Endothelial cell of umbilical vein (primary cell): ENCODE results near the gene PGS1. TPM values are rescaled to one million over a fixed set of nuclear protein-coding genes. Genes with fewer than 3 reads are reported as not detected.

Source experiments
- BruUV-seq: library from RNA; stranded (reverse); fragments of 400-500 nt; replicated peaks from 2 replicates; lab custom pipeline; 2021; lab: Mats Ljungman, UMichigan
- CTCF ChIA-PET: fragments of 300-600, 350-600 bp; sonication (Branson Sonifier 250); formaldehyde crosslinking; loops from one replicate; lab custom pipeline; 2021; ENCODE audit warnings: antibody characterized with exemption, inconsistent platforms; lab: Charles Lee
- POLR2A ChIA-PET: fragments of 300-600, 350-600 bp; sonication (Branson Sonifier 250); formaldehyde crosslinking; loops from one replicate; lab custom pipeline; 2021; ENCODE audit warnings: antibody characterized with exemption, inconsistent platforms; lab: Charles Lee
- DNase-seq: peaks from one replicate; pipeline ENCODE4 v3.0.0-alpha.2; 2011; ENCODE audit warnings: low read depth, low spot score
- FAIRE-seq: peaks from 2 replicates; lab custom pipeline; 2011; peaks lifted over from hg19 to GRCh38; lab: Jason Lieb, UNC
- H2AFZ ChIP-seq: 2 replicates; pipeline ENCODE4 v1.6.0; 2012; ENCODE audit warnings: low read depth, low read length, control low read depth, inconsistent platforms
- H3K27ac ChIP-seq: 2 replicates; pipeline ENCODE4 v1.5.1; 2011; ENCODE audit warnings: low read depth, mild to moderate bottlenecking, control low read depth, low read length, moderate library complexity; ENCODE audit not compliant: insufficient read depth
- H3K27me3 ChIP-seq, 2 experiments: 2 replicates each; pipeline versions ENCODE4 v1.6.0 to v1.6.1; 2011; ENCODE audit warnings: low read length in 2 of 2, mixed read lengths in 1 of 2; ENCODE audit not compliant: control insufficient read depth in 2 of 2, insufficient read depth in 2 of 2
- H3K36me3 ChIP-seq, 2 experiments: 2 replicates in 1 of 2; 3 replicates in 1 of 2; pipeline ENCODE4 v1.5.1; 2011; ENCODE audit warnings: low read length in 2 of 2, mild to moderate bottlenecking in 1 of 2, moderate library complexity in 1 of 2; ENCODE audit not compliant: control insufficient read depth in 2 of 2, insufficient read depth in 2 of 2; ENCODE audit errors: extremely low read depth in 1 of 2
- H3K4me1 ChIP-seq: 3 replicates; pipeline ENCODE4 v1.5.1; 2011; ENCODE audit warnings: mild to moderate bottlenecking, low read length; ENCODE audit not compliant: control insufficient read depth, insufficient read depth; ENCODE audit errors: extremely low read depth
- H3K4me2 ChIP-seq: 2 replicates; pipeline ENCODE4 v1.6.1; 2011; ENCODE audit warnings: low read length, control low read depth, mixed read lengths; ENCODE audit not compliant: insufficient read depth
- H3K4me3 ChIP-seq, 3 experiments: fragments of 200-600 bp in 1 of 3; sonication (generic), shearing (Covaris generic) in 1 of 3; replicated peaks in 1 of 3; 2 replicates each; pipeline ENCODE4 v1.5.1; 2011 to 2016; ENCODE audit warnings: control low read depth in 3 of 3, low read length in 3 of 3, mild to moderate bottlenecking in 2 of 3, inconsistent platforms in 1 of 3, low read depth in 1 of 3, moderate library complexity in 1 of 3; ENCODE audit not compliant: insufficient read depth in 1 of 3
- H3K79me2 ChIP-seq: 2 replicates; pipeline ENCODE4 v1.6.0; 2012; ENCODE audit warnings: low read length, inconsistent platforms; ENCODE audit not compliant: control insufficient read depth, insufficient read depth
- H3K9ac ChIP-seq: replicated peaks from 2 replicates; pipeline ENCODE3; 2011; ENCODE audit warnings: low read length, control low read depth; ENCODE audit not compliant: insufficient read depth; ENCODE audit errors: extremely low read depth
- H3K9me1 ChIP-seq: replicated peaks from 3 replicates; pipeline ENCODE4 v1.6.0; 2011; ENCODE audit warnings: mild to moderate bottlenecking, low read length; ENCODE audit not compliant: control insufficient read depth, insufficient read depth; ENCODE audit errors: extremely low read depth
- H3K9me3 ChIP-seq: replicated peaks from 2 replicates; pipeline ENCODE4 v1.5.1; 2012; ENCODE audit warnings: low read length, inconsistent platforms; ENCODE audit not compliant: control insufficient read depth, insufficient read depth
- H4K20me1 ChIP-seq: replicated peaks from 2 replicates; pipeline ENCODE3; 2011; ENCODE audit warnings: mild to moderate bottlenecking, low read length; ENCODE audit not compliant: control insufficient read depth, insufficient read depth; ENCODE audit errors: extremely low read depth
- EZH2 ChIP-seq: IDR thresholded peaks from 2 replicates; pipeline ENCODE4 v1.6.1; 2012; ENCODE audit warnings: borderline replicate concordance, low read depth, mild to moderate bottlenecking, moderate library complexity, low read length, inconsistent platforms; ENCODE audit not compliant: severe bottlenecking
- FOS ChIP-seq: IDR thresholded peaks from 2 replicates; pipeline ENCODE4 v1.6.1; 2011; ENCODE audit warnings: mild to moderate bottlenecking, low read length, moderate library complexity, borderline replicate concordance; ENCODE audit not compliant: insufficient read depth
- GATA2 ChIP-seq: IDR thresholded peaks from 2 replicates; pipeline ENCODE4 v1.7.0; 2011; ENCODE audit warnings: low read depth, mild to moderate bottlenecking, moderate library complexity, mixed read lengths, low read length; ENCODE audit not compliant: insufficient read length, insufficient read depth
- JUN ChIP-seq: IDR thresholded peaks from 2 replicates; pipeline ENCODE4 v1.6.1; 2011; ENCODE audit warnings: borderline replicate concordance, low read depth; ENCODE audit not compliant: insufficient read length, insufficient read depth
- MAX ChIP-seq: IDR thresholded peaks from 2 replicates; pipeline ENCODE4 v1.6.1; 2011; ENCODE audit not compliant: insufficient read depth, insufficient read length
- MYC ChIP-seq: IDR thresholded peaks from one replicate; pipeline ENCODE4 v1.6.1; 2011; ENCODE audit warnings: mild to moderate bottlenecking, low read depth, low read length
- POLR2A ChIP-seq: IDR thresholded peaks from 2 replicates; pipeline ENCODE4 v1.6.1; 2012; ENCODE audit warnings: low read depth, mild to moderate bottlenecking, control low read depth, low read length
- POLR2AphosphoS5 ChIP-seq: IDR thresholded peaks from 2 replicates; pipeline ENCODE4 v1.6.1; 2012; ENCODE audit warnings: low read depth, mild to moderate bottlenecking, control low read depth, low read length, moderate library complexity; ENCODE audit not compliant: insufficient read depth
- dilution Hi-C: fragments of 300-500 bp; cut with MboI; formaldehyde crosslinking; loops from one replicate; pipeline ENCODE4 v1.15.0; 2019; ENCODE audit warnings: low sequenced_read_pairs; ENCODE audit not compliant: extremely low pct_ligation_motif_present
- intact Hi-C: fragments of 100-400 bp; cut with micrococcal nuclease; formaldehyde crosslinking; loops from one replicate; pipeline ENCODE4 v1.10.0; 2022
- polyA plus RNA-seq, 4 experiments: library from polyadenylated mRNA; depleted of rRNA in 3 of 4; stranded (reverse) in 3 of 4; unstranded in 1 of 4; fragments of >200 nt; gene quantifications; 2 replicates each; pipeline versions ENCODE4 v1.2.1 to v1.2.3, GENCODE V29; 2011 to 2012; ENCODE audit warnings: missing spikeins in 1 of 4
- total RNA-seq: library from RNA; stranded (reverse); gene quantifications from 2 replicates; pipeline ENCODE4 v1.2.3, GENCODE V29; 2021
- TF ChIP-seq, protein P1 (sequence below), 2 donors: IDR thresholded peaks; 1 replicate in 1 of 2; 2 replicates in 1 of 2; pipeline ENCODE4 v1.5.1; 2011; ENCODE audit warnings: low read length in 2 of 2, mild to moderate bottlenecking in 2 of 2, moderate library complexity in 2 of 2, control low read depth in 1 of 2, inconsistent platforms in 1 of 2, low read depth in 1 of 2; ENCODE audit not compliant: insufficient read depth in 1 of 2; ENCODE audit errors: extremely low read depth in 1 of 2

Gene PGS1
- total and polyA plus RNA-seq, 2 donors (not counting 3 experiments of a cell fraction or from before 2014, with no cell fraction given): 50.8 to 66.0 TPM

DNA sequence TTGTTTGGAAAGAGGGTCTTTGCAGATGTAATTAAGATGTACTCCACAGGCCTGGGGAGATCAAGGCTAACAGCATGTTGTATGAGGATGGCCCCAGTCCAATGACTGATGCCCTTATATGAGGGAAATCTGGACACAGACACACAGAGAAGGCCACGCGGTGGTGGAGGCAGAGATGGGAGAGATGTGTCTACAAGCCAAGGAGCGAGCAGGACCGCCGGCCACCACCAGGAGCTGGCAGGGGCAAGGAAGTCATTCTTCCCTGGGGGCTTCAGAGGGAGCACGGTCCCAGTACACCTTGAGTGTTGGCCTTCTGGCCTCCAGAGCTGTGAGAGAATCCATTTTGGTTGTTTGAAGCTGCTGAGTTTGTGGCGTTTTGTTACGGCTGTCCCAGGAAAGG lies 33.3 kb upstream of the PGS1 start:
- TF ChIP-seq GATA2 (no peak), EZH2 (no peak), MYC (no peak), POLR2A (no peak), POLR2AphosphoS5 (no peak), FOS (no peak), JUN (no peak), MAX (no peak)
- TF ChIP-seq, protein P1, sequence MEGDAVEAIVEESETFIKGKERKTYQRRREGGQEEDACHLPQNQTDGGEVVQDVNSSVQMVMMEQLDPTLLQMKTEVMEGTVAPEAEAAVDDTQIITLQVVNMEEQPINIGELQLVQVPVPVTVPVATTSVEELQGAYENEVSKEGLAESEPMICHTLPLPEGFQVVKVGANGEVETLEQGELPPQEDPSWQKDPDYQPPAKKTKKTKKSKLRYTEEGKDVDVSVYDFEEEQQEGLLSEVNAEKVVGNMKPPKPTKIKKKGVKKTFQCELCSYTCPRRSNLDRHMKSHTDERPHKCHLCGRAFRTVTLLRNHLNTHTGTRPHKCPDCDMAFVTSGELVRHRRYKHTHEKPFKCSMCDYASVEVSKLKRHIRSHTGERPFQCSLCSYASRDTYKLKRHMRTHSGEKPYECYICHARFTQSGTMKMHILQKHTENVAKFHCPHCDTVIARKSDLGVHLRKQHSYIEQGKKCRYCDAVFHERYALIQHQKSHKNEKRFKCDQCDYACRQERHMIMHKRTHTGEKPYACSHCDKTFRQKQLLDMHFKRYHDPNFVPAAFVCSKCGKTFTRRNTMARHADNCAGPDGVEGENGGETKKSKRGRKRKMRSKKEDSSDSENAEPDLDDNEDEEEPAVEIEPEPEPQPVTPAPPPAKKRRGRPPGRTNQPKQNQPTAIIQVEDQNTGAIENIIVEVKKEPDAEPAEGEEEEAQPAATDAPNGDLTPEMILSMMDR (IDR thresholded peaks at IDR 0.05; ENCODE audit: extremely low read depth in 1 of 2, insufficient read depth in 1 of 2, low read depth in 1 of 2, low read length in 2 of 2): no peak
- DNase-seq (no peak), FAIRE-seq (no peak)
- Histone ChIP-seq H2AFZ (no peak overlapping the region), H3K79me2 (no peaks in the 10 kb centered on the region), H4K20me1 (no peaks in the 10 kb centered on the region), H3K27ac (no peak overlapping the region), H3K27me3 (no peaks in the 10 kb centered on the region), H3K36me3 (no peaks in the 10 kb centered on the region), H3K9me1 (no peaks in the 10 kb centered on the region), H3K4me2 (peak overlapping the region; percentile 9), H3K4me3 (no peak overlapping the region), H3K9me3 (no peaks in the 10 kb centered on the region), H3K9ac (no peak overlapping the region), H3K4me1 (peaks cover 36% of the 10 kb centered on the region)
- ChIA-PET CTCF (interaction anchor here (1.3 to 4.3 kb wide), 4 partner anchors 10 to 77 kb away, joined by 4 to 27 read pairs (median 6); partner anchors contain the start of gene SOCS3), POLR2A (interaction anchor here (0.6 kb wide), 1 partner anchor 239 kb away, joined by 7 read pairs; no protein-coding TSS in a partner anchor)
- no TSS peak for BruUV-seq
- intact Hi-C loops: no loop called here
- dilution Hi-C loops: no loop called here
